HCT116 (cell line): ENCODE measurements around the gene CACNA1E.
"Not testable (repeated sequence)": the region's sequence is repeated elsewhere in the genome, so short reads cannot be mapped to it uniquely, and the experiment has no call there.

Experiments
- CTCF ChIP-seq, 3 experiments: fragments of 200-600 bp in 1 of 3; sonication (generic) in 1 of 3; IDR thresholded peaks in 2 of 3; conservative IDR thresholded peaks in 1 of 3; 2 replicates each; pipeline ENCODE4 v1.5.1; 2012 to 2017; ENCODE audit warnings: low read depth in 2 of 3, low read length in 2 of 3, antibody characterized with exemption in 1 of 3, borderline replicate concordance in 1 of 3, control low read depth in 1 of 3, mild to moderate bottlenecking in 1 of 3, mixed read lengths in 1 of 3, mixed run types in 1 of 3, moderate library complexity in 1 of 3; ENCODE audit not compliant: insufficient read depth in 1 of 3
- EZH2 ChIP-seq: fragments of 200-600 bp; sonication (generic); IDR thresholded peaks from 2 replicates; pipeline ENCODE4 v1.6.1; 2017; ENCODE audit warnings: antibody characterized with exemption, mixed run types
- EZH2phosphoT487 ChIP-seq: fragments of 200-600 bp; IDR thresholded peaks from 2 replicates; pipeline ENCODE4 v1.6.1; 2018; ENCODE audit warnings: antibody characterized with exemption, borderline replicate concordance
- MAX ChIP-seq: IDR thresholded peaks from 2 replicates; pipeline ENCODE4 v1.6.1; 2012
- POLR2A ChIP-seq: IDR thresholded peaks from 2 replicates; pipeline ENCODE4 v1.7.0; 2011; ENCODE audit warnings: borderline replicate concordance; ENCODE audit not compliant: insufficient read depth, insufficient read length; ENCODE audit errors: extremely low read depth
- SIN3A ChIP-seq: IDR thresholded peaks from 2 replicates; pipeline ENCODE4 v1.6.1; 2012; ENCODE audit warnings: low read depth
- SRF ChIP-seq: IDR thresholded peaks from 2 replicates; pipeline ENCODE4 v1.6.1; 2012; ENCODE audit warnings: low read depth
- TCF7L2 ChIP-seq: IDR thresholded peaks from 2 replicates; pipeline ENCODE4 v1.7.0; 2011; ENCODE audit warnings: borderline replicate concordance, inconsistent platforms; ENCODE audit not compliant: insufficient read depth, insufficient read length; ENCODE audit errors: extremely low read depth
- TF ChIP-seq, protein P1 (sequence below): IDR thresholded peaks from 2 replicates; pipeline ENCODE4 v1.6.1; 2012
- TF ChIP-seq, protein P2 (sequence below): IDR thresholded peaks from 2 replicates; pipeline ENCODE4 v1.6.1; 2012; ENCODE audit warnings: low read depth

DNA sequence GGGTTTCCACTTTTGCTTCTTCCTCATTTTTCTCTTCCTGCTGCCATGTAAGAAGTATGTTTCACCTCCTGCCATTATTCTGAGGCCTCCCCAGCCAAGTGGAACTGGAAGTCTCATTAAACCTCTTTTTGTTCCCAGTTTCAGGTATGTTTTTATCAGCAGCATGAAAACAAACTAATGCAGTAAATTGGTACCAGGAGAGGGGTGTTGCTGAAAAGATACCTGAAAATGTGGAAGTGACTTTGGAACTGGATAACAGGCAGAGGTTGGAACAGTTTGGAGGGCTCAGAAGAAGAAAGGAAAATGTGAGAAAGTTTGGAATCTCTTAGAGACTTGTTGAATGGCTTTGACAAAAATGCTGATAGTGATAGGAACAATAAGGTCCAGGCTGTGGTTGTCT is 44.9 kb downstream of the CACNA1E start:
- not testable (repeated sequence) for TF ChIP-seq TCF7L2; CTCF (IDR thresholded peaks at IDR 0.05 in 2 of 3, conservative IDR thresholded peaks at IDR 0.05 in 1 of 3; ENCODE audit: borderline replicate concordance in 1 of 3, insufficient read depth in 1 of 3, low read depth in 2 of 3, low read length in 2 of 3); SRF; SIN3A; EZH2; POLR2A; EZH2phosphoT487; MAX
- TF ChIP-seq, protein P1, sequence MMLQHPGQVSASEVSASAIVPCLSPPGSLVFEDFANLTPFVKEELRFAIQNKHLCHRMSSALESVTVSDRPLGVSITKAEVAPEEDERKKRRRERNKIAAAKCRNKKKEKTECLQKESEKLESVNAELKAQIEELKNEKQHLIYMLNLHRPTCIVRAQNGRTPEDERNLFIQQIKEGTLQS = not testable (repeated sequence)
- TF ChIP-seq, protein P2, sequence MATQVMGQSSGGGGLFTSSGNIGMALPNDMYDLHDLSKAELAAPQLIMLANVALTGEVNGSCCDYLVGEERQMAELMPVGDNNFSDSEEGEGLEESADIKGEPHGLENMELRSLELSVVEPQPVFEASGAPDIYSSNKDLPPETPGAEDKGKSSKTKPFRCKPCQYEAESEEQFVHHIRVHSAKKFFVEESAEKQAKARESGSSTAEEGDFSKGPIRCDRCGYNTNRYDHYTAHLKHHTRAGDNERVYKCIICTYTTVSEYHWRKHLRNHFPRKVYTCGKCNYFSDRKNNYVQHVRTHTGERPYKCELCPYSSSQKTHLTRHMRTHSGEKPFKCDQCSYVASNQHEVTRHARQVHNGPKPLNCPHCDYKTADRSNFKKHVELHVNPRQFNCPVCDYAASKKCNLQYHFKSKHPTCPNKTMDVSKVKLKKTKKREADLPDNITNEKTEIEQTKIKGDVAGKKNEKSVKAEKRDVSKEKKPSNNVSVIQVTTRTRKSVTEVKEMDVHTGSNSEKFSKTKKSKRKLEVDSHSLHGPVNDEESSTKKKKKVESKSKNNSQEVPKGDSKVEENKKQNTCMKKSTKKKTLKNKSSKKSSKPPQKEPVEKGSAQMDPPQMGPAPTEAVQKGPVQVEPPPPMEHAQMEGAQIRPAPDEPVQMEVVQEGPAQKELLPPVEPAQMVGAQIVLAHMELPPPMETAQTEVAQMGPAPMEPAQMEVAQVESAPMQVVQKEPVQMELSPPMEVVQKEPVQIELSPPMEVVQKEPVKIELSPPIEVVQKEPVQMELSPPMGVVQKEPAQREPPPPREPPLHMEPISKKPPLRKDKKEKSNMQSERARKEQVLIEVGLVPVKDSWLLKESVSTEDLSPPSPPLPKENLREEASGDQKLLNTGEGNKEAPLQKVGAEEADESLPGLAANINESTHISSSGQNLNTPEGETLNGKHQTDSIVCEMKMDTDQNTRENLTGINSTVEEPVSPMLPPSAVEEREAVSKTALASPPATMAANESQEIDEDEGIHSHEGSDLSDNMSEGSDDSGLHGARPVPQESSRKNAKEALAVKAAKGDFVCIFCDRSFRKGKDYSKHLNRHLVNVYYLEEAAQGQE = not testable (repeated sequence)
